ENCODE results near the gene GPR89A. TPM values are rescaled to one million over a fixed set of nuclear protein-coding genes. Genes with fewer than 3 reads are reported as not detected.

The GPR89A gene
- total and polyA plus RNA-seq, 4 donors: 10.7 to 28.7 (median 27.8) TPM

DNA sequence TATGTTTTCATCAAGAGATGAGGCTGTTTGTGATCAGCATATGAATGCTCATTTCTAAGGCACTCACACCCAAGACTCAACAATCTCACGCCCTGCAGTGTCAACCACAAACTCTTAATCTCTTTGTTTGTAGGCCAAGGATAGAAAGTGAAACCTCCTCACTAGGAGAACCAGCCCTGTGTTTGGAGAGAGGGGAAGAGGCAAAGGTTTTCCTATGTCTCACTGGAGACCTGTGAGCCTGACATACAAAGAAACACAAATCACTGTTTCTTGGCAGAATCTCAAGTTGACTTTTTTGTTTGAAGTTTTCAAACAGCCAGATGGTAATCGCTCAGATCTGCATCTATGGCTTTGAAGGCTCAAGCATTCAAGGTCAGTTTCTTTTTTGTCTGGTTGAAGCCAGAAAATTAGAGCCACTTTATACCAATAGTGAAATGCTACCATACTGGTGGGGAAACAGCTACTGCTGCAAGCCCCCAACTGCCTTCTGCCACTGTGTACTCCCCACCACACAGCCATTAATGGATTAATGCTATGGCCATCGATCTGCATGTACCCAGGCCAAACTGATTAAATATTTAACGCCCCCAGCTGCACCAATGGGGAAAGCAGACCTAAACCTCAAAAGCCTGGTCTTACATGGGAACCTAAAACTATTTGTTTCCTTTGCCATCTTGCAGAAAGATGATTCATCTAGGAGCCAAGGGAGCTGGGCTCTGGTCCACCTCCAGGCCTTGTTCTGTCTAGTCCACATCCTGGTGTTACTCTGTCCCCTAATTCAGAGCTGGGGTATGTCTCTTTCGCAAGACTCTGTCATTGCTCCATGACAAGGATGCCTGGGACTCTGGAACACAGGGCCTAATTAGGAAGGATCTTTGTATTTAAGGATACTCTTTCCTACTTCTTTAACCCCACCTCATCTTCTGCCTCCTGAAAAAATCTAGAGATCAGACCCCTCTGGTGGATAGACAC, 83.1 kb downstream of the GPR89A start:
- no peak for TF ChIP-seq REST (IDR thresholded peaks at IDR 0.05)
- TF ChIP-seq NR2F2 (IDR thresholded peaks at IDR 0.05): no peak
- TF ChIP-seq YY1 (IDR thresholded peaks at IDR 0.05): no peak
- no peak for TF ChIP-seq GABPA (IDR thresholded peaks at IDR 0.05 in 1 of 2, conservative IDR thresholded peaks at IDR 0.05 in 1 of 2)
- peak; percentile 7 for TF ChIP-seq SP1 (IDR thresholded peaks at IDR 0.05)
- TF ChIP-seq FOXA2 (IDR thresholded peaks at IDR 0.05): no peak
- TF ChIP-seq RAD21 (IDR thresholded peaks at IDR 0.05): no peak
- TF ChIP-seq HNF4A (conservative IDR thresholded peaks at IDR 0.05): peak; percentile 36 to 49
- TF ChIP-seq RXRA (IDR thresholded peaks at IDR 0.05): no peak
- TF ChIP-seq, protein P1, sequence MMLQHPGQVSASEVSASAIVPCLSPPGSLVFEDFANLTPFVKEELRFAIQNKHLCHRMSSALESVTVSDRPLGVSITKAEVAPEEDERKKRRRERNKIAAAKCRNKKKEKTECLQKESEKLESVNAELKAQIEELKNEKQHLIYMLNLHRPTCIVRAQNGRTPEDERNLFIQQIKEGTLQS (IDR thresholded peaks at IDR 0.05): no peak
- peak in 1 of 2 donors; percentile 37 for TF ChIP-seq JUND (IDR thresholded peaks at IDR 0.05)
- TF ChIP-seq, protein P2, sequence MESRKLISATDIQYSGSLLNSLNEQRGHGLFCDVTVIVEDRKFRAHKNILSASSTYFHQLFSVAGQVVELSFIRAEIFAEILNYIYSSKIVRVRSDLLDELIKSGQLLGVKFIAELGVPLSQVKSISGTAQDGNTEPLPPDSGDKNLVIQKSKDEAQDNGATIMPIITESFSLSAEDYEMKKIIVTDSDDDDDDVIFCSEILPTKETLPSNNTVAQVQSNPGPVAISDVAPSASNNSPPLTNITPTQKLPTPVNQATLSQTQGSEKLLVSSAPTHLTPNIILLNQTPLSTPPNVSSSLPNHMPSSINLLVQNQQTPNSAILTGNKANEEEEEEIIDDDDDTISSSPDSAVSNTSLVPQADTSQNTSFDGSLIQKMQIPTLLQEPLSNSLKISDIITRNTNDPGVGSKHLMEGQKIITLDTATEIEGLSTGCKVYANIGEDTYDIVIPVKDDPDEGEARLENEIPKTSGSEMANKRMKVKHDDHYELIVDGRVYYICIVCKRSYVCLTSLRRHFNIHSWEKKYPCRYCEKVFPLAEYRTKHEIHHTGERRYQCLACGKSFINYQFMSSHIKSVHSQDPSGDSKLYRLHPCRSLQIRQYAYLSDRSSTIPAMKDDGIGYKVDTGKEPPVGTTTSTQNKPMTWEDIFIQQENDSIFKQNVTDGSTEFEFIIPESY (IDR thresholded peaks at IDR 0.05): no peak
- H3K36me3 ChIP-seq (ENCODE audit: control insufficient read depth in 4 of 4, insufficient read depth in 3 of 4, low read depth in 1 of 4, low read length in 3 of 4): peaks cover 2 to 8% (median 3%) of the 10 kb centered on the region in 4 donors
- DNase-seq (ENCODE audit: low spot score): no peak
- peak overlapping the region in 1 of 2 donors; percentile 33 for H3K9ac ChIP-seq (ENCODE audit: low read depth in 1 of 2, low read length in 2 of 2)
- H3K9me3 ChIP-seq (ENCODE audit: control insufficient read depth in 4 of 4, low read length in 3 of 4): no peaks in the 10 kb centered on the region
- H3K4me1 ChIP-seq (ENCODE audit: control insufficient read depth in 4 of 4, insufficient read depth in 4 of 4, low read length in 3 of 4): peaks cover 8 to 24% (median 17%) of the 10 kb centered on the region in 4 donors
- H3K4me3 ChIP-seq (ENCODE audit: low read depth in 1 of 3, low read length in 3 of 3): no peak overlapping the region
- no peaks in the 10 kb centered on the region for H3K27me3 ChIP-seq (ENCODE audit: control insufficient read depth in 4 of 4, insufficient read depth in 4 of 4, low read length in 3 of 4)
- peak overlapping the region; percentile 32 to 61 for H3K27ac ChIP-seq (ENCODE audit: low read depth in 1 of 2, low read length in 2 of 2)
- WGBS: 46% methylated on average over 5 of the region's 5 CpGs

DNA sequence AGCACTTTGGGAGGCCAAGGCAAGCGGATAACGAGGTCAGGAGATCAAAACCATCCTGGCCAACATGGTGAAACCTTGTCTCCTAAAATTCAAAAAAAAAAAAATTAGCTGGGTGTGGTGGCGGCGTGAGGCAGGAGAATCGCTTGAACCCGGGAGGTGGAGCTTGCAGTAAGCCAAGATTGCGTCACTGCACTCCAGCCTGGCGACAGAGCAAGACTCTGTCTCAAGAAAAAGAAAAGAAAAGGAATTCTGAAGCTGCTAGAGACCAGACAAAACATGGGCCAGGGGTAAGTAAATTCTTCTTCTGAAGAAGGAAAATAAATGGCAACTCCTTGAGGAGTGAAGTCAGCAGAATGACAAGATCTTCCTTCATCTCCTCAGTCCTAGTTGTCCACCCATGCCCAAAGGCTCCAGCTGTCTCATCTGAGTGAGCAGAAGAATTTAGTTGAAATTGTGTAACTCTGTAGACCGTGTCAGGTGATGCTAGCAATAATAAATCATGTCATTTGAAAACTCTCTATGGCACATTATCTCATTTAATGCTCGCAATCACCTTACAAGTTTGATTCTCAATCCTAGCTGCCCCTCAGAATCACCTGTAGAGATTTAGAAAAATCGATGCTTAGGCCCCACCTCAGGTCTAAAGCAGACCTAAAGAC, 85.1 kb downstream of the GPR89A start:
- 73% methylated on average over 11 of the region's 11 CpGs for WGBS
- H3K27ac ChIP-seq (ENCODE audit: low read depth in 1 of 2, low read length in 2 of 2): no peak overlapping the region
- H3K4me1 ChIP-seq (ENCODE audit: control insufficient read depth in 4 of 4, insufficient read depth in 4 of 4, low read length in 3 of 4): peaks cover 8 to 24% (median 17%) of the 10 kb centered on the region in 4 donors
- H3K27me3 ChIP-seq (ENCODE audit: control insufficient read depth in 4 of 4, insufficient read depth in 4 of 4, low read length in 3 of 4): no peaks in the 10 kb centered on the region
- no peak overlapping the region for H3K9ac ChIP-seq (ENCODE audit: low read depth in 1 of 2, low read length in 2 of 2)
- peaks cover 0 to 4% (median 0%) of the 10 kb centered on the region in 4 donors for H3K36me3 ChIP-seq (ENCODE audit: control insufficient read depth in 4 of 4, insufficient read depth in 3 of 4, low read depth in 1 of 4, low read length in 3 of 4)
- no peaks in the 10 kb centered on the region for H3K9me3 ChIP-seq (ENCODE audit: control insufficient read depth in 4 of 4, low read length in 3 of 4)
- no peak overlapping the region for H3K4me3 ChIP-seq (ENCODE audit: low read depth in 1 of 3, low read length in 3 of 3)
- no peak for TF ChIP-seq FOXA2 (IDR thresholded peaks at IDR 0.05)
- TF ChIP-seq, protein P2 (IDR thresholded peaks at IDR 0.05): no peak
- TF ChIP-seq SP1 (IDR thresholded peaks at IDR 0.05): no peak
- no peak for TF ChIP-seq RXRA (IDR thresholded peaks at IDR 0.05)
- no peak for TF ChIP-seq YY1 (IDR thresholded peaks at IDR 0.05)
- TF ChIP-seq TAF1 (conservative IDR thresholded peaks at IDR 0.05): no peak
- no peak for TF ChIP-seq GABPA (IDR thresholded peaks at IDR 0.05 in 1 of 2, conservative IDR thresholded peaks at IDR 0.05 in 1 of 2)
- TF ChIP-seq NR2F2 (IDR thresholded peaks at IDR 0.05): no peak
- TF ChIP-seq, protein P3, sequence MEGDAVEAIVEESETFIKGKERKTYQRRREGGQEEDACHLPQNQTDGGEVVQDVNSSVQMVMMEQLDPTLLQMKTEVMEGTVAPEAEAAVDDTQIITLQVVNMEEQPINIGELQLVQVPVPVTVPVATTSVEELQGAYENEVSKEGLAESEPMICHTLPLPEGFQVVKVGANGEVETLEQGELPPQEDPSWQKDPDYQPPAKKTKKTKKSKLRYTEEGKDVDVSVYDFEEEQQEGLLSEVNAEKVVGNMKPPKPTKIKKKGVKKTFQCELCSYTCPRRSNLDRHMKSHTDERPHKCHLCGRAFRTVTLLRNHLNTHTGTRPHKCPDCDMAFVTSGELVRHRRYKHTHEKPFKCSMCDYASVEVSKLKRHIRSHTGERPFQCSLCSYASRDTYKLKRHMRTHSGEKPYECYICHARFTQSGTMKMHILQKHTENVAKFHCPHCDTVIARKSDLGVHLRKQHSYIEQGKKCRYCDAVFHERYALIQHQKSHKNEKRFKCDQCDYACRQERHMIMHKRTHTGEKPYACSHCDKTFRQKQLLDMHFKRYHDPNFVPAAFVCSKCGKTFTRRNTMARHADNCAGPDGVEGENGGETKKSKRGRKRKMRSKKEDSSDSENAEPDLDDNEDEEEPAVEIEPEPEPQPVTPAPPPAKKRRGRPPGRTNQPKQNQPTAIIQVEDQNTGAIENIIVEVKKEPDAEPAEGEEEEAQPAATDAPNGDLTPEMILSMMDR (IDR thresholded peaks at IDR 0.05; ENCODE audit: low read depth, low read length, missing input control): no peak
- TF ChIP-seq, protein P1 (IDR thresholded peaks at IDR 0.05): no peak
- DNase-seq (ENCODE audit: low spot score): no peak
